A673 (cell line): ENCODE results near the gene ATP2B2. TPM values are rescaled to one million over a fixed set of nuclear protein-coding genes. Genes with fewer than 3 reads are reported as not detected.

Experiments used
- BruUV-seq: library from RNA; stranded (reverse); fragments of 400-500 nt; replicated peaks from 2 replicates; lab custom pipeline; 2021; lab: Mats Ljungman, UMichigan
- CTCF ChIA-PET: fragments of 300-600 bp; sonication (Branson Sonifier 250); formaldehyde crosslinking; loops from one replicate; lab custom pipeline; 2022; ENCODE audit warnings: antibody characterized with exemption; lab: Charles Lee
- POLR2A ChIA-PET: fragments of 300-600 bp; sonication (Branson Sonifier 250); formaldehyde crosslinking; loops from one replicate; lab custom pipeline; 2022; ENCODE audit warnings: antibody characterized with exemption; ENCODE audit not compliant: low non-redundant PET; lab: Charles Lee
- DNase-seq: peaks from one replicate; pipeline ENCODE4 v3.0.0-alpha.2; 2015; ENCODE audit warnings: low spot score
- H3K27ac ChIP-seq: fragments of 200-600 bp; sonication (generic); 2 replicates; pipeline ENCODE4 v1.5.1; 2016; ENCODE audit warnings: mixed run types, low read depth, mild to moderate bottlenecking, mixed read lengths, antibody characterized with exemption, low read length; ENCODE audit not compliant: poor library complexity, severe bottlenecking
- H3K27me3 ChIP-seq: fragments of 200-600 bp; sonication (generic); replicated peaks from 2 replicates; pipeline ENCODE4 v1.6.1; 2017; ENCODE audit warnings: mixed run types, low read depth, mild to moderate bottlenecking, mixed read lengths, antibody characterized with exemption, low read length; ENCODE audit not compliant: insufficient read depth, poor library complexity
- H3K36me3 ChIP-seq: fragments of 200-600 bp; sonication (generic); 2 replicates; pipeline ENCODE4 v1.6.1; 2016; ENCODE audit warnings: mixed run types, mild to moderate bottlenecking, mixed read lengths, antibody characterized with exemption, low read length; ENCODE audit not compliant: insufficient read depth, poor library complexity, severe bottlenecking
- H3K4me1 ChIP-seq: fragments of 200-600 bp; sonication (generic); 2 replicates; pipeline ENCODE4 v1.6.1; 2017; ENCODE audit warnings: mixed run types, mild to moderate bottlenecking, mixed read lengths, antibody characterized with exemption, low read length; ENCODE audit not compliant: insufficient read depth, poor library complexity, severe bottlenecking
- H3K4me3 ChIP-seq: fragments of 200-600 bp; sonication (generic); 2 replicates; pipeline ENCODE4 v1.5.1; 2016; ENCODE audit warnings: low read depth, mixed run types, mild to moderate bottlenecking, mixed read lengths, low read length; ENCODE audit not compliant: poor library complexity, severe bottlenecking
- H3K9me3 ChIP-seq: fragments of 200-600 bp; sonication (generic); 2 replicates; pipeline ENCODE4 v1.6.1; 2016; ENCODE audit warnings: mixed run types, low read depth, mild to moderate bottlenecking, mixed read lengths, antibody characterized with exemption, low read length; ENCODE audit not compliant: poor library complexity, severe bottlenecking
- EZH2 ChIP-seq: fragments of 200-600 bp; sonication (generic); IDR thresholded peaks from 2 replicates; pipeline ENCODE4 v1.6.1; 2017; ENCODE audit warnings: borderline replicate concordance, low read depth, mild to moderate bottlenecking, mixed read lengths, antibody characterized with exemption, low read length; ENCODE audit not compliant: poor library complexity, severe bottlenecking
- intact Hi-C: fragments of 100-400 bp; cut with micrococcal nuclease; formaldehyde crosslinking; loops from one replicate; pipeline ENCODE4 v1.10.0; 2022; ENCODE audit not compliant: unreplicated experiment
- total RNA-seq: library from RNA; stranded (reverse); gene quantifications from 2 replicates; pipeline ENCODE4 v1.2.3, GENCODE V29; 2021
- TF ChIP-seq, protein P1 (sequence below): fragments of 300-800, 200-600 bp; sonication (generic); conservative IDR thresholded peaks from 2 replicates; pipeline ENCODE4 v1.5.1; 2017; ENCODE audit warnings: low read depth, mild to moderate bottlenecking, antibody characterized with exemption, low read length, moderate library complexity, mixed read lengths

The ATP2B2 gene
- total RNA-seq, 1 experiment from 2014 or later, result 0.17 TPM

DNA sequence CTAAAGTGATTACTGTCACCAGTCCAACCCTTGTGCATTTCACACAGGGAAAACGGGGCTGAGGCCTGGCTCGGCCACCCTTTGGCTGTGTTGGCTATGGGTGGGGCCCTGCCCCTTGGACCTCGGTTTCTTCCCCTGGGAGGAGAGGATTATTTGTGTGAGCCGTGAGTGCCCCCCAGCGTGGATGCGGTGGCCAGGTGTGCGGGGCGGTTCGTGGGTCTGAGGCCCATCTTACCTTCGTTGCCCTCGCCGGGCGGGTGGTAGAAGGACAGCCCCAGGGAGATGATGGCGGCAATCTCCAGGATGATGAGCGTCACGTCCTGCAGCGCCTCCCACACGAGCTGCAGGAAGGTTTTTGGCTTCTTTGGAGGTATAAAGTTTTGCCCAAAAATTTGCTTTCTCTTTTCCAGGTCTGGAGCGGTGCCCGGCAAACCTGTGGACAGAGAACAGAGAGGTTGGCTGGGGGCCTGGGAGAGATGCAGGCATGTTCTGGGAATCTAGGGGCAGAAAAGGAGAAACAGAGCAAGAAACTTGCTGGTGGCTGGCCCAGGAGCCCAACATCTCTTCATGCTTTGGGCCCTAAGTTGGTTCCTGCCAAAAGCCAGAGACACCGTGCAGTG, 94.9 kb downstream of the ATP2B2 start:
- DNase-seq, result no peak
- no peak overlapping the region for H3K4me3 ChIP-seq
- H3K27ac ChIP-seq, result no peak overlapping the region
- no TSS peak for BruUV-seq
- TF ChIP-seq EZH2, result no peak
- TF ChIP-seq, protein P1, sequence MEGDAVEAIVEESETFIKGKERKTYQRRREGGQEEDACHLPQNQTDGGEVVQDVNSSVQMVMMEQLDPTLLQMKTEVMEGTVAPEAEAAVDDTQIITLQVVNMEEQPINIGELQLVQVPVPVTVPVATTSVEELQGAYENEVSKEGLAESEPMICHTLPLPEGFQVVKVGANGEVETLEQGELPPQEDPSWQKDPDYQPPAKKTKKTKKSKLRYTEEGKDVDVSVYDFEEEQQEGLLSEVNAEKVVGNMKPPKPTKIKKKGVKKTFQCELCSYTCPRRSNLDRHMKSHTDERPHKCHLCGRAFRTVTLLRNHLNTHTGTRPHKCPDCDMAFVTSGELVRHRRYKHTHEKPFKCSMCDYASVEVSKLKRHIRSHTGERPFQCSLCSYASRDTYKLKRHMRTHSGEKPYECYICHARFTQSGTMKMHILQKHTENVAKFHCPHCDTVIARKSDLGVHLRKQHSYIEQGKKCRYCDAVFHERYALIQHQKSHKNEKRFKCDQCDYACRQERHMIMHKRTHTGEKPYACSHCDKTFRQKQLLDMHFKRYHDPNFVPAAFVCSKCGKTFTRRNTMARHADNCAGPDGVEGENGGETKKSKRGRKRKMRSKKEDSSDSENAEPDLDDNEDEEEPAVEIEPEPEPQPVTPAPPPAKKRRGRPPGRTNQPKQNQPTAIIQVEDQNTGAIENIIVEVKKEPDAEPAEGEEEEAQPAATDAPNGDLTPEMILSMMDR, result no peak
- no peaks in the 10 kb centered on the region for H3K27me3 ChIP-seq
- ChIA-PET POLR2A (no interaction called here), CTCF (no interaction called here)
- no peaks in the 10 kb centered on the region for H3K36me3 ChIP-seq
- H3K4me1 ChIP-seq, result no peaks in the 10 kb centered on the region
- intact Hi-C loops, result no loop called here
- no peaks in the 10 kb centered on the region for H3K9me3 ChIP-seq

DNA sequence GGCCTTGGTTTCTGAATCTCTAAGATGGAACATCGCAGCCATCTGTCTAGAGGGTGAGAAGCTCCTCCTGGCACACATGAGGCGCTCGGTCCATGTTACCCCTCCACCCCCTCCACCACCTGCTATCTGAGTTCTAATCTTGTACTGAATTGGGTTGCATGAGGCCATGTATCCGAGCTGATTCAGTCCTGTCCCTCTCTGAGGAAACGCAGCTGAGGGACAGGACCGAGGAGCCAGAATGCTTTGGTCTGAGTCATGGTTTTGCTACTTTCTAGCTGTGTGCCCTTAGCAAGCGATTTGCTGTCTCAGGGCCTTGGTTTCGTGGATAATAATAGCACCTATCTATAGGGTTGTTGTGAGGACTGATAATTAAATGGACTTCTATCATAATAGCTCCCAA, 96.7 kb downstream of the ATP2B2 start:
- Histone ChIP-seq H3K9me3 (no peaks in the 10 kb centered on the region), H3K4me3 (no peak overlapping the region), H3K27ac (no peak overlapping the region), H3K36me3 (no peaks in the 10 kb centered on the region), H3K4me1 (no peaks in the 10 kb centered on the region), H3K27me3 (no peaks in the 10 kb centered on the region)
- CTCF ChIA-PET, result no interaction called here
- DNase-seq, result no peak
- intact Hi-C loops, result no loop called here
- no TSS peak for BruUV-seq
- TF ChIP-seq, protein P1, result no peak
- TF ChIP-seq EZH2, result no peak
- POLR2A ChIA-PET, result no interaction called here

DNA sequence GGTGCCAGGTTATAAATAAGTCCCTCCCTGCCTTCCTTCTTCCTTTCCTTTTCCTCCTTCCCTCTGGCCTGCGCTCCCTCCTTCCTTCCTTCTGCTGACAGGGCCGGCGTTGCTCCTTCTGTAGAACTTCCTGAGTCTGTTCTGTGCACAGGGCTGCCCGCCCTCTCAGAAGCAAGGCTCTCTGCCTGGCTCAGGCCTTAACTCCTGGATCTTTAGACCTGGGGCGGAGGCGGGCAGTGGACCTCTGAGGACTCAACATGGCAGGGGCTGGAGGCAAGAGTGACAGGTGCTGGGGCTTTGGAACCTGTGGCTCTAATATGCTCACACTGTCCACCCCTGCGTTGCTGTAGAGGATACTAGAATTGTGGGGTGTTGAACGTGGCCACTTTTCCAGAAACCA, 98.0 kb downstream of the ATP2B2 start:
- TF ChIP-seq EZH2, result no peak
- TF ChIP-seq, protein P1, result no peak
- ChIA-PET CTCF (no interaction called here), POLR2A (no interaction called here)
- DNase-seq, result no peak
- intact Hi-C loops, result no loop called here
- Histone ChIP-seq H3K36me3 (no peaks in the 10 kb centered on the region), H3K4me1 (no peaks in the 10 kb centered on the region), H3K27ac (no peak overlapping the region), H3K4me3 (no peak overlapping the region), H3K27me3 (no peaks in the 10 kb centered on the region), H3K9me3 (no peaks in the 10 kb centered on the region)
- no TSS peak for BruUV-seq
